Ecto neural progenitor cell (in vitro differentiated cells): ENCODE results near the gene CREM.

Source experiments
- DNase-seq: peaks from one replicate; pipeline ENCODE4 v3.0.0-alpha.2; 2018; ENCODE audit warnings: low spot score

CREM gene

GRCh38 chr10:35135861-35136260, 9.2 kb downstream of the CREM start:
- DNase-seq, result no peak

DNA sequence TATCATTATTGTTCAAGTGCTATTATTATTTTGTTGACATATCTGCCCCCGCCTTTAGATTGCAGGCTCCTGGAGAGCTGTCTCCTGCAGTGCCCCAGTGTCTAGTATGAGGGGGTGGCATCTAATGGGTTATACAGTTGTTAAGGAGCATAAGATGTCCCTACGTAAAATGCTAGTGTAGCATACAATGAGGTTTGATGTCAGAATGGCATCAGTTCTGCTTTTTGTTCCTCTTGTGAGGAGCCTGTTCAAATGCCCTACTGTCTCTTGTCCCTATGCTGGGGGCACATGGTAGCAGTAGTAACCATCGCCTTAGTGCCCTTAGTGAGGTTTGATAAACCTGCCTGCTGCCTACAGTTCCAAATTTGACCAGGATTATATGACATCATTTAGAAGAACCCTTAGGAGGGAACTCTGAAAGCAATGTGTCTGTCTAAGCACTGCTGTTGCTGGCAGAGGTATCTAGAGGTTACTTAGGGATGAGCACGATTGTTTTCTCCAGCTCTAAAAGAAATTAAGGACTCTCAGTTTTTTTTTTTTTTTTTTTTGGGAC, 9.7 kb downstream of the CREM start:
- no peak for DNase-seq

DNA sequence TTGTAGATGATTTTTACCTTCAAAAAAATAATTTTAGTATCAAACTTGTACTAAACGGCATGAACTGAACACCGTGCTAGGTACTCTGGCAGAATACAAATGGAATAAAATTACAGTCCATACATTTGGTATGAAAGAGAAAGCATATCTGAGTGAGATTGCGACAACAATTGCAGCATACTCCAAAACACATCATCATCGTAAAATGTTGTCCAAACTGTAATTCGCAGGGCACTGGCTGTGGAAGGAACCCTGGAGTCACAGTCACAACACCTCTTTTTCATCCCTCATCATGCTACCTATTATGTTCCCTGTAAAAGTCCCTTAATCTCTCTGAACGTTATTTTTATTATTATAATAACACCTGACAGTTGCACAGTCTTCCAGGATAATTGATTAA, 13.5 kb downstream of the CREM start:
- no peak for DNase-seq

GRCh38 chr10:35140727-35141126, 14.1 kb downstream of the CREM start:
- DNase-seq, result no peak

DNA sequence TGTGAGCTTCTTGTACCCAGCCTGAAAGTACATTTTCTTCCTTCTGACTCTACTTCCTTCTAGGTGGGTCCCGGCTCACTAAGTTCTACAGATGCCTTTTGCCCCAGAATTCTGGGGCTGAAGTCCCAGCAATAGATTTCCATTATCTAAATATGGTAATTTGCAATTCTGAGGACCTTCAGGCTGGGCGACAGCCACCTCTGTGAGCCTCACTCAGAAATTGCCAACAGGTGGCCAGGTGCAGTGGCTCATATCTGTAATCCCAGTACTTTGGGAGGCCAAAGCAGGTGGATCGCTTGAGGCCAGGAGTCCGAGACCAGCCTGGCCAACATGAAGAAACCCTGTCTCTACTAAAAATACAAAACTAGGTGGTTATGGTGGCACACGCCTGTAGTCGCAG, 23.7 kb downstream of the CREM start:
- no peak for DNase-seq

- no peak for DNase-seq
These were observed 26.3 kb downstream of the CREM start for GRCh38 chr10:35152992-35153391.

DNA sequence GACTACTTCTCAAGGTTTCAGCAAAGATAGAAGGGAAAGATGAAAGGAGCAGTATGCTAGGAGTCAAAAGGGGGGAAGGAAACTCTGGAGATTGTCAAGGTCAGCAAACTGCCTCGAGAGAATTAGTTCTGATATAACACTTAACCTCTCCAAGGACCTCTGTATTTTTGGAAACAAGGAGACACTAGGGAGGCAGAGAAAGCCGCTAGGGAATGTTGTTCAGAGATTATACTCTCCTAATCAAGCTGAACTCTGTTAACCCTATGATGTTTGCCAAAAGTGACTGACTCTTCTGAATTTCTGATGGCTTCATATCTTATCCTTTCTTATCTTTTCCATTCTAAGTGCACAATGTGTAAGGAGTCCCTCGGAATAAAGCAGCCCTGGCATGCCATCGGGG, 27.1 kb downstream of the CREM start:
- DNase-seq, result no peak

DNA sequence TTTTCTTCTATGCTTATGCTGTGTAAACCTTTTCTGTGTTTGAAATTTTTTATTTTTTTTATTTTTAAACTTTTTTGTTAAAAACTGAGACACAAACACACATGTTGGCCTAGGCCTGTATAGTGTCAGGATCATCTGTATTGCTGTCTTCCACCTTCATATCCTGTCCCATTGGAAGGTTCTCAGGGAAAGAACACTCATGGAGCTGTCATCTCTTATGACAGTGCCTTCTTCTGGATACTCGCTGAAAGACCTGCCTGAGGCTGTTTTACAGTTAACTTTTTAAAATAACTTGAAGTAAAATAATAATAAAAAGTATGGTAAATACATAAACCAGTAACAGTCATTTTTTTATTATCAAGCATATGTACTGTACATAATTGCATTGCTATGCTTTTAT, 34.1 kb downstream of the CREM start:
- DNase-seq, result no peak

GRCh38 chr10:35161906-35162305, 35.3 kb downstream of the CREM start:
- DNase-seq, result no peak

GRCh38 chr10:35165136-35165535, 38.5 kb downstream of the CREM start:
- DNase-seq, result no peak

DNA sequence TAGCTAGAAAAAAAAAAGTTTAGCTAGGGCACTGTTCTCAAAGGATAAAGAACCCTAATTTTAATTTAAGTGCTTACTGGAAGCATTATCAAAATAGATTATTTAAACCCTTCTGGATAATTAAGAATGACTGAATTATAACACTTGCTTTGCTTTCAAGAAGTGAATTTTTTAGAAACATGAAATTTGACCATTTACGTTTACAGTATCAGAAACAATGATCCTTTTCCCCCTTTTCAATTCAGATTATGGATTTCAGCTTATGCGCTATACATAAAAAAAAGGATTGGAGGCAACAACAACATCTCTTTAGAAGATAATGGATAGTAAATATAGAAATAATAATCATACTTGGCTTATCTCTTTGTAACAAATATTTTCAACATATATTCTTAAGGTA, 39.2 kb downstream of the CREM start:
- no peak for DNase-seq

GRCh38 chr10:35166607-35167006, 40.0 kb downstream of the CREM start:
- DNase-seq, result no peak

DNA sequence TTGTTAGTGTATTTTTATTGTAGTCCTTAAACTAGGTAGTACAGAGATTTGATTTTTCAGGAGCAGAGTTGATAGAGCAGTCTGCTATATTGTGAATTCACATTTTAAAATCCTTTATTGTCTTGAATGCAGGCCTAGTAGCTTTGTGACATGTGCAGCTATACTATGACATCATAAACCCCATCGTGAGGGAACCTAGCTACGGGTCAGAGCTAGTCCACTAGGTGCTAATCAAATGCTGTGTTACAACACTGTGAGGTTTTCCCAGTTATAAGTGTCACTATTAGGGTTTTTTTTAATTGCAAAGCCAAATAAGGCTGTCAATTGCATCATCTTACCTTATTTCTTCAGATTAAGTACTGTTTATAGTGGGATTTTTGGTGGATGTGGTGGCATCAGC, 40.7 kb downstream of the CREM start:
- no peak for DNase-seq

DNA sequence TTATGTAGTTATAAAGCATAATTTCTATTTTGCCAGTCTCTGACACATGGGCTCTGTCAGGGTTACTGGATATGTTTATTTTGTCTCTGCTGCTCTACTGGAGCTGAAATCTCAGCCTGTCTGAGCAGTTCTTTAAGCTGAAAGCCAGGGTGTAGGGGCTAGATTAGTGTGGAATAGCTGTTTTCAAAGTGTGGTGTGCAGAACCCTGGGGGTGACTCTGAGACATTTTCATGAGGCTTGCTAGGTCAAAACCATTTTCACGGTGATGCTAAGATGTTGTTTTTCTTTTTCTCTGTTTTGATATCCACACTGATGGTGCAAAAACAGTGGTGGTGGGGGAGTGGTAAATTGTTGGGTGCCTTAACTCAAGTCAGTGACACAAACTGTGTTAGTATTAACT, 45.5 kb downstream of the CREM start:
- DNase-seq, result no peak

- no peak for DNase-seq
These were observed 45.9 kb downstream of the CREM start for GRCh38 chr10:35172574-35172973.

GRCh38 chr10:35178331-35178730, 51.7 kb downstream of the CREM start:
- DNase-seq, result no peak

GRCh38 chr10:35182631-35183510, 56.2 kb downstream of the CREM start:
- no peak for DNase-seq

GRCh38 chr10:35184527-35185171, 58.0 kb downstream of the CREM start:
- no peak for DNase-seq

GRCh38 chr10:35185260-35186034, 58.8 kb downstream of the CREM start:
- no peak for DNase-seq

- no peak for DNase-seq
These were observed 62.3 kb downstream of the CREM start for GRCh38 chr10:35188954-35189353.

GRCh38 chr10:35191523-35191922, 64.9 kb downstream of the CREM start:
- no peak for DNase-seq

DNA sequence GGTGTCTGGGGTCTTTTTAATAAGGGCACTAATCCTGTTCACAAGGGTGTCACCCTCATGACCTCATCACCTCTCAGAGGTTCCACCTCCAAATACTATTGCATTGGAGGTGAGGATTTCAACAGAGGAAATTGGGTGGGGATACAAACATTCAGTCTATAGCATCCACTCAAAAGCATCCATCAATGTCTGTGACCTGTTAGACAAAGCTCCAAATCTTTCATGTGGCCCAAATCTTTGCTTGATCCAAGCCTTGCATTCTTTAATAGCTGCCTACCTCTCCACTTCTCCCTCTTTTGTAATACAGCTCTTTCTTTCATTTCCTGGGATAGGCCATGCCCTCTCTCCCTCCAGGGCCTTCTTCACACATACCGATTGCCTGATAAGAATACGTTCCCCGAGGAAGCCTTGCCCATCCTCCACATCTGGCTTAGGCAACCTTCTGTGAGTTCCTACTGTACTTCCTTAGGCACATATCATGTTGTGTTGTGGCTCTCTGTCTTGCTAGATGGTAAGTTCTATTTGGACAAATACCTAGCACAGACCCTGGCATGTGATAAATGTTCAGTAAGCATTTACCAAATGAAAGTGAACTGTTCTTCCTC, 66.1 kb downstream of the CREM start:
- no peak for DNase-seq
